ENCODE results near the gene VDAC1. TPM values are rescaled to one million over a fixed set of nuclear protein-coding genes. Genes with fewer than 3 reads are reported as not detected.

VDAC1 gene
- polyA plus RNA-seq, 3 donors from 2014 or later, result 107 to 119 (median 111) TPM

DNA sequence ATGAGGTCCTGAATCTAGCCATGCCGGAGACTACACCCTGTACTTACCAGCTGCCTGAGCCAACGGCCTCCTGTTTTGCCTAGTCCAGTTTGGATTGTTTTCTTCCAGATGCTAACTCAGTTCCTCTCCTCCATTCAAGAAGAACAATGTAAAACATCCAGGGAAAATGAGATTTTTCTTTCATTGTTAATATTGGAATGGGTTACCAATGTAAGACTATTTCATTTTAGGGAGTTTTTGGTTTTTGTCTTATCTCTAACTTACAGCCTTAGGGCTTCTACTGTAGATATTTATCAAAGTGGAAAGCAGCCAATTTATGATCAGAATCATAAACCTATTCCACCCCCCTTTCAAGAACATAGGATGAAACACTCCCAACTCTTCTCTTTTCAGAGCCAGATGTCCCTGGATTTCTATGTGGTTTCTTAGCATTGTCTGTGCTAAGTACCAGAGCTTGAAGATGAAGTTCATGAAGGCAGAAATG is 3.5 kb upstream of the VDAC1 start:
- H3K27ac Mint-ChIP-seq, result no peak overlapping the region

DNA sequence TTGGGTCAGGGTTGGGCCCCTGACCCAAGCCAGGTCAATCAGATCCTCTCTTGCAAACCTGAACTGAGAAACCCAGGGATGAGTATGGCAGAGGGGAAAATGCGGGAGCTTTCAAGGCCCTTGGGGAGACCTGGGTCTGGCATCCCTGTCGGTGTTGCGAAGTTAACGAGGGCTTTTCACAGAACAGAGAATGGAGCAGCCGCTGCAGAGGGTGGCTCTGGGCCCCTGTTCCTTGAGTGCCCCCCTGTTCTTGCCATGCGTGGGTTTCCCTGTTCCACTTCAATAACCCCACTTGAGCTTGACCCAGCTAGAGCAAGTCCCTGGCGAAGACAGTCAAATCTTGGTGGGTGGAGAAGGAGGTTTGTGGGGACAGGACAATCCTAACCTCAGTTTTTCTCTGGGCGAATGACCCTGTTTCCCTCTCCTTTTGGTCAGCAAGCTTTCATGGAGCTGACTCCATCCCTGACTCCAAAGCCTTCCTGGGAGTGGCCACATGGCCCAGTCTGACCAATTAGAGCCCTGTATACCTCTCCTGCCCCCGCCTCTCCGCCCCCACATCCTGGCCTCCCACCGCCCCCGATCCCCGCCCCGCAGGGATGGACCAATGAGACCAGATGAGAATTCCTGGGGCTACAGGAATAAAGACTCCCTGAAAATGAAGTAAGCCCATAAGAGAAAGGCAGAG is 2.9 kb upstream of the VDAC1 start:
- H3K27ac Mint-ChIP-seq, result peak overlapping the region in 2 of 6 donors; percentile 11 to 26

More for the DNA sequence above, 3.5 kb upstream of the VDAC1 start:
- H3K4me3 Mint-ChIP-seq, result no peak overlapping the region
- H3K27me3 Mint-ChIP-seq (ENCODE audit: low read depth in 3 of 3), result peaks cover 5 to 15% (median 12%) of the 10 kb centered on the region in 3 donors
- H3K36me3 Mint-ChIP-seq, result no peaks in the 10 kb centered on the region
- DNase-seq, result no peak
- peaks cover 14 to 17% of the 10 kb centered on the region in 2 donors for H3K4me1 Mint-ChIP-seq
- no peaks in the 10 kb centered on the region for H3K9me3 Mint-ChIP-seq

DNA sequence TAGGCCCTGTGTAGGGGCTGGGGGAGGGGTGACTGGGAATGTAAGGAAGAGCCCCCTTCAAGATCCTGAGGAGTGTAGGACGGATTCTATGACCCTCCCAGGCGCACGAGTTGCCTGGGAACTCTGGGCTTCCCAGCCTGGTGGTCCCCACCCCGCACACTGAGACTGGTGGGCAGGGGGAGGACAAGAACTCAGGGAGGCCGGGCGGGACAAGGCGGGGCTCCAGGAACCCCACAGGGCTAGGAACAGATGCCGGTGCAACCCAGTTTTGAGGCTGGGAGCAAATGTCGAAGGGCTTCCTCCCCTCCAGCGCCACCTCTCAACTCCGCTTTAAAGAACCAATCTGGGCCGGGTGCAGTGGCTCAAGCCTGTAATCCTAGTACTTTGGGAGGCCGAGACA is 1.3 kb upstream of the VDAC1 start:
- Mint-ChIP-seq H3K4me3 (peak overlapping the region; percentile 86 to 92 (median 90)), H3K36me3 (no peaks in the 10 kb centered on the region), H3K9me3 (no peaks in the 10 kb centered on the region), H3K4me1 (peaks cover 29 to 38% of the 10 kb centered on the region in 2 donors), H3K27ac (peak overlapping the region in 5 of 6 donors; percentile 96 to 98 (median 97)), H3K27me3 (ENCODE audit: low read depth in 3 of 3) (peaks cover 5 to 13% (median 7%) of the 10 kb centered on the region in 3 donors)
- no peak for DNase-seq

More for the DNA sequence above, 2.9 kb upstream of the VDAC1 start:
- DNase-seq, result no peak
- Mint-ChIP-seq H3K4me1 (peaks cover 19 to 22% of the 10 kb centered on the region in 2 donors), H3K36me3 (no peaks in the 10 kb centered on the region), H3K9me3 (no peaks in the 10 kb centered on the region), H3K27me3 (ENCODE audit: low read depth in 3 of 3) (peaks cover 5 to 15% (median 7%) of the 10 kb centered on the region in 3 donors), H3K4me3 (no peak overlapping the region)

DNA sequence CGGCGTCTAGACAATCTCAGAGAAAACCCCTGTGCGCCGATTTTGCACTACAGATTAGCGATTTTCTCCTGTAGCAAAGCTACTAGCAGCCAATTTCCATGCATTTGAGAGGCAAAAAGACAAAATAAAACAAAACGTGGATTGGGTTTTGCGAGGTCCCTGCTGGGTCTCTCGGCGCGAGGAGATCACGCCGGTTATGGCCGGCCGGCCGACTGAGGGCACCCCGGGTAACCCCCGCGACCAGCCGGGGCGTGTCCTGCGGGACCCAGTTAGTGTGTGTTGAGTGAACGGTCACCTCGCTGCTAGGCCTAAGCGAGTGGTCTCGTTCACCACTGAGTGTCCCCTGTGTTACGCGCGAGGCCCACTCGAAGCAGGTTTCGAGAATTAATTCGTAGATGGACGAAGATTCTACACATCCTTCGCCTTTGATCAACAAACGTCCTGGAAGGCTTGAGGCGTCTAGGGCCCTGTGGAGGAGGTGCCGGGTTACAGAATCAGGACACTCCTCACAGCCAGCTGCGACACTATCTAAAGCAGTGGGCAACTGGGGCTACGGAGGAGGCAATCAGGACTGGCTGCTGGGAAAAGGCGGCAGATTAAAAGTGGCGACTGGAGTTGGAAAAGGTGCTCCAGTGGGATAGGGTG is 764 bp upstream of the VDAC1 start:
- Mint-ChIP-seq H3K9me3 (no peaks in the 10 kb centered on the region), H3K4me1 (peaks cover 32 to 42% of the 10 kb centered on the region in 2 donors), H3K27me3 (ENCODE audit: low read depth in 3 of 3) (peaks cover 5 to 13% (median 7%) of the 10 kb centered on the region in 3 donors), H3K27ac (peak overlapping the region; percentile 89 to 98 (median 97)), H3K36me3 (no peaks in the 10 kb centered on the region), H3K4me3 (peak overlapping the region; percentile 86 to 92 (median 90))
- no peak for DNase-seq

DNA sequence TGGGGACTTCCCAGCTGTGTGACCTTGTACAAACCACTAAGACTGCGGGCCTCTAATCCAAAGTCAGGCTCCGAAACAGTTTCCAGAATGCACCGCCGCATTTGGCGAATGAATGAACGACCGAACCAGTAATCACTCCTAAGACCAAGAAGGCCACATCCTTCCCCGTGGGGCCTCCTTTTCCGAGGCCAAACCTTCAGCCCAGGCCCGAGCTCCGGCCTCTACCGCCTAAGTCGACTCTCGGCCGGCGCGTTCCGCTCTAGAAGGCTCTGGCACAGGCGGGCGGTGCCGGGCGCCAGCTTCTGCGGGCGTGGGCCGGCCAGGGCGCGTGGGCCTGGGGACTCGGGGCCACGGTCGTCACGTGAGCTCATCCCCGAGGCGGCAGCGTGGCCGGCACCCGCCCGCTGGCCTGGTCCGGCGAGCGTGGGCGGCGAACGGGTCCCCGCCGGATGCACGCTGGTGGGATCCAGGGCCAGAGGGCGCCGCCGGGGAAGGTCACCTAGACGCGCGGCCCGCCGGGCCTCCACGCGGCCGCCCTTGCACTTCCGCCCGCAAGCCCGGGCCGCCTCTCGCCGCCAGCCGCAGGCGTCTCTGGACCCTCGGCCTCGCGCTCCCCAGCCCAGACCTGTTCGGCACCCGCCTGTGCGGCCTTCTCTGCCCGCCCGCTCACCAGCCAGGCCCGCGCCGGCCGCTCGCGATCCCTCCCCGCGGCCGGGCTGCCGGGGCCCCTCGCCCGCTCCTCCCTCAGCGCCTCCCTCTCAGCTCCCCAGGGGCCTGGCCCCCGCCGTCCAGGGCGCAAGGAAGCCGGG is 754 bp downstream of the VDAC1 start:
- peaks cover 40 to 57% of the 10 kb centered on the region in 2 donors for H3K4me1 Mint-ChIP-seq
- peak overlapping the region; percentile 91 to 95 (median 94) for H3K4me3 Mint-ChIP-seq
- peak overlapping the region; percentile 96 to 99 (median 98) for H3K27ac Mint-ChIP-seq
- no peak for DNase-seq
- H3K9me3 Mint-ChIP-seq, result no peaks in the 10 kb centered on the region
- peaks cover 5 to 13% (median 5%) of the 10 kb centered on the region in 3 donors for H3K27me3 Mint-ChIP-seq (ENCODE audit: low read depth in 3 of 3)
- H3K36me3 Mint-ChIP-seq, result no peaks in the 10 kb centered on the region

DNA sequence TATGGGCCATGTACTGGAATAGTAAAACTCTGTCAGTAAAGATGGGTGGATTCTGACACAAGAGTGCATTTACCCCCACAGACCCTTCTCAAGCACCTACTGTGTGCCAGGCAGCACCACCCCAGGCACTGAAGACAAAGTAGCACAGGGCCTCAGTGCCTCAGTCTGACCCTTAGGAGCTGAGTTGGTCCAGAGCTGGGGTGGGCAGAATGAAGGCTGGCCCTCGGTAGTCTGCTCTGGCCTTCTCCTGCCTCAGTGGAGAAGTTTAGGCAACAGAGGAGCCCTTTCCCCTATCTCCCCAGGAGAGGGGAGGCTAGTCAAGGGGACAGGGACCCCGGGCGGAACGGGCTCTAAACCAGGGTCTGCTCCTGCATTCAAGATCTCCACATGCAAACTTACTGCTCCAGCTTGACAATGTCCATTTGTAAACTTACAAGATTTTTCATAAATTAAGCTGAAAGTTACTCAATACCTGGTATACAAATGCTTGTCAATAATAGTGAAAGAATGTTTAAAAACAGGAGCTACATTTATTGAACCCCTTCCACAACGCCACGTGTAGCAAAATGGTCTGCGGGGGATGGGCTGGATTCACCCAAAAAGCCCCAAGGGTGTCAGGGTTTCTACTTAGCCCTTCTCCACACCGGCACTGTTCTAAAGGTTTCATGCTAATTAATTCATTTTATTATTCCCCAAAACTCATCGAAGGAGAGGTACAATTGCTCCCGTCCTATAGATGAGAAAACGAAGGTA is 1.5 kb downstream of the VDAC1 start:
- H3K9me3 Mint-ChIP-seq, result no peaks in the 10 kb centered on the region
- H3K4me1 Mint-ChIP-seq, result peaks cover 43 to 60% of the 10 kb centered on the region in 2 donors
- H3K36me3 Mint-ChIP-seq, result no peaks in the 10 kb centered on the region

DNA sequence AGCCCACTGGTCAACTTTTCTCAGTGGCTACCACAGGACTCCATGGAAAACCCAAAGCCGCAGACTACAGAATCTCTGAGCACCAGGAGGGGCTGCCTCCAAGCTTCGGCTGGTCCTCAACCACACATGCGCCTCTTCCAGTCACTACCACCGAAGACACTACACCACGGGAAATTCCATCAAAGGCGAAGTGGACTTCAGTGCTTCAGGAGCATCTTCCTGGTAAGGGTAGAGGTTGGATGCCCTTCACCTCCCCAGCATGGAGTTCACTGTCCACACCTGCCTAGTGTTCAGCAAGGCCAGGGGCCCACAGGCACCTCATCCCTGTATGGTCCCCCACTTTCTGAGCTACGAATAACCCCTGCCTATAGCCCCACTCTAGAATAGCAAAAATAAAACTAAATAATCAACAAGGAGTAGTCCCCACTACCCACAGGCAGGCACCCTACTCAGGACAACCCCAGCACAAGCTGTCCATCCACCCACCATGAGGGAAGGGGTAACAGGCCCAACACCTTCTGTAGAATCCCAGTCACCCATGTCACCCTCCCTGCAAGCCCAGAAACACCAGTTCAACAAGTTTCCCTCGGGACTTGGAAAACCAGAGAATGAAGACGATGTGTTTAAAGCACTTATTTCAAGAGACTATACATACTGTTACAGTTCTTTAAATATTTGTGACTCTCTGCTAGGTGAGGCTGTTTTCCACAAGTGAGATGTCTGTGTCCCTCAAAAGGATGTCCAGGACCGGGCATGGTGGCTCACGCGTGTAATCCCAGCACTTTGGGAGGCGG is 2.6 kb downstream of the VDAC1 start:
- no peak for DNase-seq
- Mint-ChIP-seq H3K4me3 (peak overlapping the region in 4 of 5 donors; percentile 39 to 95 (median 54)), H3K27me3 (ENCODE audit: low read depth in 3 of 3) (peaks cover 5 to 13% (median 5%) of the 10 kb centered on the region in 3 donors), H3K36me3 (no peaks in the 10 kb centered on the region), H3K27ac (peak overlapping the region; percentile 50 to 99 (median 69)), H3K9me3 (no peaks in the 10 kb centered on the region), H3K4me1 (peaks cover 46 to 65% of the 10 kb centered on the region in 2 donors)

More for the DNA sequence above, 1.5 kb downstream of the VDAC1 start:
- Mint-ChIP-seq H3K27ac (peak overlapping the region; percentile 96 to 99 (median 98)), H3K27me3 (ENCODE audit: low read depth in 3 of 3) (peaks cover 5 to 13% (median 5%) of the 10 kb centered on the region in 3 donors), H3K4me3 (peak overlapping the region; percentile 91 to 95 (median 94))
- DNase-seq, result no peak

DNA sequence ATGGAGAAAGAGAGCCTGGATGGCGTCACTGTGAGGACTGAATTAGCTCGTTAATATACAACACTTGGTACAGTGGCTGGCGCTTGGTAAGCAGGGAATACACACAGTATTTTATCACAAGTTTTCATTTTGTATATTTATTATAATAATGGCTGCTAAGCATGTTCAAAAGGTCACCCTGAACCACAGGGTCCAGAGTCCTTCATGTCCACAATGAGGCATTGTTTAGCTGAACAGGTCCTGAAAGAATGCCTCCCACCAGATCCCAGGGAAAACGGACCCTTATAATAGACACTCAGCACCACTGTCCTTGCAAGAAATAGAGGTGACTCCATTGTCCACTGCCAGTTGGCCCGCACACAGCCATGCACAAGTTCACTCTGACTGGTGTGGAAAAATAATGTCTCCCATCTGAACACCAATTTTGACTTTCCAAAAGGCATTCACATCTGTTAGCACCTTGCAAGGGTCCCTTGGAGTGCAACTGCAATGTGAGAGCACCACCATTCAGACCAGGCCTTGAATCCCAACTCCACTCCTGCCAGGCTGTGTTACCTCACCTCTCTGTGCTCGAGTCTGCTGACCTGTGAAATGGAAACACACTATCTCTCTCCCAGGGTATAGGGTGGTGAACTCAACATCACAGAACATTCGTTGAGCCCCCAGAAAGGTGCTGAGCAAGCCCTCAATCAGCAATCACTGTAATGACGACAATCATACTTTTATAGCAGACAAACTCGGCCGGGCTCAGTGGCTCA is 3.9 kb downstream of the VDAC1 start:
- Mint-ChIP-seq H3K4me3 (no peak overlapping the region), H3K36me3 (no peaks in the 10 kb centered on the region), H3K9me3 (no peaks in the 10 kb centered on the region), H3K27me3 (ENCODE audit: low read depth in 3 of 3) (peaks cover 5 to 13% (median 5%) of the 10 kb centered on the region in 3 donors), H3K4me1 (peaks cover 51 to 73% of the 10 kb centered on the region in 2 donors), H3K27ac (peak overlapping the region in 3 of 6 donors; percentile 6 to 53 (median 16))
- no peak for DNase-seq

DNA sequence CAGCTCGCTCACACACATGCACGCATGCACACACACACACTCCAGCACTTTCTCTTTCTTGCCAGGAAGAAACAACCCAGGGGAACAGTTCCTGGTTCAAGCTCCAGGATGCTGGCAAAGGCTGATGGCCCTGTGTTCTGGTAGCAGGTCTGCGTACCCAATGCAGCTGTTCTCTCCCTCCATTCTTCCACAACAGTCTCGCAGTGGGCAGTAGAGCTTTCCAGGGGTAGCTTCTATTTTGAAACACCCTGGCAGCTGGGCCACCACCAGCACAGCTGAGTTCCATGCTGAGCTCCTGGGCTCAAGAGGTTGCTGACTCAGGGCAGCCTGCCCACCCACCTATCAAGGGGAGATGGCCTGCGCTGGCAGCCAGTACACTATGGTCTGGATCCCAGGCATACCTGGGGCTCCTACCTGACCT is 4.7 kb downstream of the VDAC1 start:
- no peak overlapping the region for H3K4me3 Mint-ChIP-seq

DNA sequence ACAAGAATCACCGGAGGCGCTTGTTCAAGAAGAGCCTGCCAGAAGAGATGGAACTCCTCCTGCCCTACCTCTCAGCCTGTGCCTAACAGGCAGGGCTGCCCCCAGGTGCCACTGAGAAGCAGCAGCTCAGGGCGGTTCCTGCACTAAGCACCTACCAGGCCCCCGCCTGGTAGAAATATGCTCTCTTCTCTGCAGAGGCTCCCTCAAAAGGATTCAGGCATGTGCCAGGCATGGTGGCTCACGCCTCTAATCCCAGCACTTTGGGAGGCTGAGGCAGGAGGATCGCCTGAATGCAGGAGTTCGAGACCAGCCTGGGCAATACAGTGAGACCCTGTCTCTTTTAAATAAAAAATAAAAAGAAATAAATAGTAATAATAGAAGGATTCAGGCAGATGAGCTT is 6.0 kb downstream of the VDAC1 start:
- no peaks in the 10 kb centered on the region for H3K36me3 Mint-ChIP-seq
- peaks cover 4 to 5% (median 4%) of the 10 kb centered on the region in 3 donors for H3K27me3 Mint-ChIP-seq (ENCODE audit: low read depth in 3 of 3)
- H3K4me1 Mint-ChIP-seq, result peaks cover 58 to 84% of the 10 kb centered on the region in 2 donors
- no peak overlapping the region for H3K4me3 Mint-ChIP-seq
- no peak for DNase-seq
- no peaks in the 10 kb centered on the region for H3K9me3 Mint-ChIP-seq
- no peak overlapping the region for H3K27ac Mint-ChIP-seq

More for the DNA sequence above, 4.7 kb downstream of the VDAC1 start:
- no peaks in the 10 kb centered on the region for H3K36me3 Mint-ChIP-seq
- H3K9me3 Mint-ChIP-seq, result no peaks in the 10 kb centered on the region
- no peak for DNase-seq
- peak overlapping the region in 3 of 6 donors; percentile 7 to 33 (median 25) for H3K27ac Mint-ChIP-seq
- peaks cover 5 to 10% (median 5%) of the 10 kb centered on the region in 3 donors for H3K27me3 Mint-ChIP-seq (ENCODE audit: low read depth in 3 of 3)
- peaks cover 51 to 73% of the 10 kb centered on the region in 2 donors for H3K4me1 Mint-ChIP-seq

DNA sequence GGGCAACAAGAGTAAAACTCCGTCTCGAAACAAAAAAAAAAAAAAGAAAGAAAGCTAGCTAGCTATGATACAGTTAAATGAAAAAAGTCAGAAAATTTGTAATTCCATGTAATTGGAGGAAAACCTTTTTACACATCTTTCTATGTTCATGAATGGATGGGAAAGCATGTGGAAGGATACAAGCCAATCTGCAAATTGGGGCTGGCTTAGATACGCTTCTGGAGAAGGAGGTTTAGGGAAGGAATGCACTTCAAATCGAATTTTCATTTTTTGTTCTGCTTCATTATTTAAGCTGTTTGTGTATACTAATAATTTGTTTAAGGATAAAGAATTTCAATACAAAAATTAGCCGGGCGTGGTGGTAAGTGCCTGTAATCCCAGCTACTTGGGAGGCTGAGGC is 6.7 kb downstream of the VDAC1 start:
- Mint-ChIP-seq H3K36me3 (no peaks in the 10 kb centered on the region), H3K4me1 (peaks cover 53 to 84% of the 10 kb centered on the region in 2 donors), H3K4me3 (no peak overlapping the region), H3K27me3 (ENCODE audit: low read depth in 3 of 3) (peaks cover 0 to 2% (median 0%) of the 10 kb centered on the region in 3 donors), H3K27ac (peak overlapping the region in 2 of 6 donors; percentile 4 to 32), H3K9me3 (no peaks in the 10 kb centered on the region)
- DNase-seq, result no peak
